Stomach (tissue), 9 donors: ENCODE measurements around the gene PTGER1. TPM values are rescaled to one million over a fixed set of nuclear protein-coding genes. Genes with fewer than 3 reads are reported as not detected.

Experiments
- DNase-seq, 2 donors: peaks; one replicate each; pipeline versions ENCODE4 v3.0.0 to v3.0.0-alpha.2; 2013 to 2019
- H3K27ac ChIP-seq, 5 donors: fragments of 200-600 bp in 4 of 5; sonication (generic) in 4 of 5; one replicate each; pipeline ENCODE4 v1.5.1; 2013 to 2019; ENCODE audit warnings: mild to moderate bottlenecking in 1 of 5, moderate library complexity in 1 of 5
- H3K27me3 ChIP-seq, 3 donors: fragments of 200-600 bp; sonication (generic); one replicate each; pipeline ENCODE4 v1.5.1; 2017 to 2019; ENCODE audit warnings: mixed run types in 1 of 3
- H3K36me3 ChIP-seq, 4 donors: fragments of 200-600 bp; sonication (generic); 1 replicate in 3 of 4; 2 replicates in 1 of 4; pipeline ENCODE4 v1.5.1; 2016 to 2019
- H3K4me1 ChIP-seq, 4 donors: fragments of 200-600 bp; sonication (generic); one replicate each; pipeline ENCODE4 v1.5.1; 2016 to 2019
- H3K4me3 ChIP-seq, 4 donors: fragments of 200-600 bp; sonication (generic) in 3 of 4; one replicate each; pipeline ENCODE4 v1.5.1; 2016 to 2019; ENCODE audit warnings: mild to moderate bottlenecking in 1 of 4
- H3K9me3 ChIP-seq, 4 donors: fragments of 200-600 bp; sonication (generic); one replicate each; pipeline ENCODE4 v1.5.1; 2016 to 2019
- CTCF ChIP-seq, 7 experiments: fragments of 450-650 bp in 4 of 7; fragments of 200-600 bp in 3 of 7; sonication (generic) in 3 of 7; IDR thresholded peaks; one replicate each; pipeline ENCODE4 v1.5.1; 2016 to 2019; ENCODE audit warnings: antibody characterized with exemption in 7 of 7, control low read depth in 2 of 7, mild to moderate bottlenecking in 1 of 7
- EP300 ChIP-seq: sonication (generic); formaldehyde crosslinking; IDR thresholded peaks from one replicate; pipeline ENCODE4 v1.6.1; 2017; ENCODE audit warnings: antibody characterized with exemption
- POLR2A ChIP-seq, 4 donors: fragments of 450-650 bp; IDR thresholded peaks; one replicate each; pipeline ENCODE4 v1.6.1; 2016; ENCODE audit warnings: antibody characterized with exemption in 4 of 4, control low read depth in 2 of 4, mild to moderate bottlenecking in 1 of 4, moderate library complexity in 1 of 4
- POLR2AphosphoS5 ChIP-seq, 3 donors: sonication (generic); formaldehyde crosslinking; IDR thresholded peaks; one replicate each; pipeline ENCODE4 v1.6.1; 2016; ENCODE audit warnings: antibody characterized with exemption in 3 of 3
- WGBS, 5 donors: extraction: QIAGEN DNeasy Blood & Tissue Kit in 3 of 5; methylation state at CpG; one replicate each; pipeline versions ENCODE4 v1.1.5 to v1.1.7; 2013 to 2018; 5-methylcytosine and 5-hydroxymethylcytosine counted together
- intact Hi-C: fragments of 100-400 bp; cut with DNase I; formaldehyde crosslinking; loops from one replicate; pipeline ENCODE4 v1.15.1; 2023; ENCODE audit warnings: low total_unique reads
- polyA plus RNA-seq, 3 donors: library from polyadenylated mRNA; stranded (reverse); fragments of 200-250 nt; gene quantifications; one replicate each; pipeline ENCODE4 v1.2.3, GENCODE V29; 2013
- total RNA-seq, 5 donors: library from RNA; depleted of rRNA; stranded (reverse); fragments of >200 nt; gene quantifications; one replicate each; pipeline versions ENCODE4 v1.1.0 to v1.2.3, GENCODE V29; 2014 to 2016
- donor health status: healthy with polysubstance abuse.
- donor health status: Bipolar disorder and iron deficiency.
- donor health status: healthy.

PTGER1 gene
- total and polyA plus RNA-seq, 8 donors: 1.2 to 3.4 (median 2.4) TPM; not detected in 4

- Histone ChIP-seq H3K9me3 (no peaks in the 10 kb centered on the region), H3K36me3 (peaks cover 31 to 47% (median 45%) of the 10 kb centered on the region in 4 donors), H3K27me3 (peaks cover 0 to 47% (median 29%) of the 10 kb centered on the region in 3 donors), H3K4me3 (peak overlapping the region in 3 of 4 donors; percentile 16 to 46 (median 30)), H3K27ac (peak overlapping the region in 1 of 5 donors; percentile 82), H3K4me1 (peaks cover 61 to 69% (median 65%) of the 10 kb centered on the region in 4 donors)
- DNase-seq: peak in 1 of 2 donors; percentile 62
- TF ChIP-seq POLR2AphosphoS5 (IDR thresholded peaks at IDR 0.05) (no peak), POLR2A (IDR thresholded peaks at IDR 0.05) (no peak), EP300 (no peak), CTCF (IDR thresholded peaks at IDR 0.05) (no peak)
- WGBS, 5 donors: 10 to 37% (median 15%) methylated on average over 39 to 97 of the region's 97 CpGs
- intact Hi-C loops: no loop called here
Observed at GRCh38 chr19:14473073-14473977, 1.8 kb downstream of the PTGER1 start.

GRCh38 chr19:14472202-14472938 is 2.8 kb downstream of the PTGER1 start:
- Histone ChIP-seq H3K9me3 (no peaks in the 10 kb centered on the region), H3K4me3 (peak overlapping the region; percentile 21 to 46 (median 30)), H3K4me1 (peaks cover 55 to 60% (median 58%) of the 10 kb centered on the region in 4 donors), H3K36me3 (peaks cover 31 to 47% (median 45%) of the 10 kb centered on the region in 4 donors), H3K27ac (peak overlapping the region in 3 of 5 donors; percentile 23 to 54 (median 34)), H3K27me3 (peaks cover 0 to 47% (median 29%) of the 10 kb centered on the region in 3 donors)
- intact Hi-C loops: no loop called here
- DNase-seq: peak; percentile 70 to 89
- WGBS, 5 donors: 3 to 10% (median 6%) methylated on average over 24 to 66 of the region's 66 CpGs
- TF ChIP-seq EP300 (no peak), POLR2A (IDR thresholded peaks at IDR 0.05) (no peak), CTCF (IDR thresholded peaks at IDR 0.05) (peak in 6 of 7 experiments; percentile 54 to 99 (median 96)), POLR2AphosphoS5 (IDR thresholded peaks at IDR 0.05) (peak in 1 of 3 donors; percentile 6)

- Histone ChIP-seq H3K9me3 (no peaks in the 10 kb centered on the region), H3K4me3 (peak overlapping the region in 2 of 4 donors; percentile 30 to 46), H3K4me1 (peaks cover 48 to 52% (median 50%) of the 10 kb centered on the region in 4 donors), H3K36me3 (peaks cover 30 to 52% (median 51%) of the 10 kb centered on the region in 4 donors), H3K27ac (peak overlapping the region in 1 of 5 donors; percentile 54), H3K27me3 (peaks cover 0 to 47% (median 29%) of the 10 kb centered on the region in 3 donors)
- 65 to 76% (median 68%) methylated on average over 25 to 46 of the region's 46 CpGs for WGBS, 5 donors
- intact Hi-C loops: no loop called here
- DNase-seq: peak in 1 of 2 donors; percentile 31
- TF ChIP-seq EP300 (no peak), CTCF (IDR thresholded peaks at IDR 0.05) (no peak), POLR2AphosphoS5 (IDR thresholded peaks at IDR 0.05) (no peak)
Observed at GRCh38 chr19:14471436-14472187, 3.5 kb downstream of the PTGER1 start.
